Measurements from ENCODE around the gene CASP10. TPM values are rescaled to one million over a fixed set of nuclear protein-coding genes. Genes with fewer than 3 reads are reported as not detected.

Gene CASP10
- total and polyA plus RNA-seq, 2 donors (not counting 1 experiment from before 2014, with no cell fraction given) = 16.0 to 34.3 TPM

DNA sequence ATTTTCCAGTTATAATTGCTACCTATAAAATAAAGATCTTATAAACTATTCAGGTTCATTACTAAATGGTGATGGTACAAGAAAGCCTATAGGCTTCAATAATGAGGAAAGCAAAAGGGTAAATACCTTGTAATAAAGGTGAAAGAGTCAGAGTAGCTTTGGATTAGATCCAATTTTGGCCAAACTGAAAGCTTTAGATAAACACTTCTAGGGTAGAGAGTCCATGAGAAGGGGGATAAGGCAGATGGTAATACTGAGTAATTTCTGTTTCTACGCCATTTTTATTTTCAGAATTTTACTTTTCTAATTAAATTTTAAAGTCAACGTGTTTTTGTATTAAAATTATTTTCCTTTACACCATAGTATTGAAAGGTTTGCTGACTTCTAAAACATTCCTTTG, 86.8 kb downstream of the CASP10 start:
- Histone ChIP-seq H3K4me3 (ENCODE audit: control extremely low read depth in 1 of 5, extremely low read depth in 1 of 5, insufficient read depth in 1 of 5, low read depth in 2 of 5, low read length in 4 of 5) (no peak overlapping the region), H3K27ac (ENCODE audit: low read length in 2 of 2) (no peak overlapping the region), H3K36me3 (replicated peaks in 1 of 2; ENCODE audit: control extremely low read depth in 1 of 2, control insufficient read depth in 1 of 2, extremely low read depth in 1 of 2, insufficient read depth in 2 of 2, low read length in 1 of 2) (peaks cover 25 to 86% of the 10 kb centered on the region in 2 experiments), H3K4me2 (replicated peaks; ENCODE audit: low read depth, low read length, poor library complexity, severe bottlenecking) (no peak overlapping the region), H3K9ac (ENCODE audit: low read length) (no peak overlapping the region), H4K20me1 (ENCODE audit: control insufficient read depth, insufficient read depth, low read length, poor library complexity, severe bottlenecking) (peaks cover 67% of the 10 kb centered on the region), H3K27me3 (replicated peaks in 1 of 4; ENCODE audit: control extremely low read depth in 1 of 4, control insufficient read depth in 3 of 4, insufficient read depth in 4 of 4, low read length in 3 of 4) (no peaks in the 10 kb centered on the region), H3K4me1 (ENCODE audit: control insufficient read depth in 2 of 2, insufficient read depth in 2 of 2, low read length in 2 of 2) (peaks cover 5 to 6% of the 10 kb centered on the region in 2 donors), H3K9me3 (ENCODE audit: control extremely low read depth in 1 of 3, control insufficient read depth in 2 of 3, insufficient read depth in 1 of 3, low read length in 2 of 3) (no peaks in the 10 kb centered on the region), H3K79me2 (ENCODE audit: control insufficient read depth, insufficient read depth, low read length) (peaks cover 70% of the 10 kb centered on the region), H2AFZ (ENCODE audit: insufficient read depth, low read depth, low read length, poor library complexity, severe bottlenecking) (no peak overlapping the region)
- DNase-seq (no peak), ATAC-seq (ENCODE audit: low read depth) (no peak)
- Mint-ChIP-seq H3K27me3 (no peaks in the 10 kb centered on the region), H3K9me3 (ENCODE audit: insufficient read depth) (no peaks in the 10 kb centered on the region), H3K4me1 (peaks cover 44% of the 10 kb centered on the region), H3K4me3 (no peak overlapping the region), H3K27ac (no peak overlapping the region)
- WGBS (ENCODE audit: insufficient coverage) = no CpG with 5 or more reads among the region's 2 CpGs
- intact Hi-C loops (cut with micrococcal nuclease) = no loop called here
- TF ChIP-seq, protein P1, sequence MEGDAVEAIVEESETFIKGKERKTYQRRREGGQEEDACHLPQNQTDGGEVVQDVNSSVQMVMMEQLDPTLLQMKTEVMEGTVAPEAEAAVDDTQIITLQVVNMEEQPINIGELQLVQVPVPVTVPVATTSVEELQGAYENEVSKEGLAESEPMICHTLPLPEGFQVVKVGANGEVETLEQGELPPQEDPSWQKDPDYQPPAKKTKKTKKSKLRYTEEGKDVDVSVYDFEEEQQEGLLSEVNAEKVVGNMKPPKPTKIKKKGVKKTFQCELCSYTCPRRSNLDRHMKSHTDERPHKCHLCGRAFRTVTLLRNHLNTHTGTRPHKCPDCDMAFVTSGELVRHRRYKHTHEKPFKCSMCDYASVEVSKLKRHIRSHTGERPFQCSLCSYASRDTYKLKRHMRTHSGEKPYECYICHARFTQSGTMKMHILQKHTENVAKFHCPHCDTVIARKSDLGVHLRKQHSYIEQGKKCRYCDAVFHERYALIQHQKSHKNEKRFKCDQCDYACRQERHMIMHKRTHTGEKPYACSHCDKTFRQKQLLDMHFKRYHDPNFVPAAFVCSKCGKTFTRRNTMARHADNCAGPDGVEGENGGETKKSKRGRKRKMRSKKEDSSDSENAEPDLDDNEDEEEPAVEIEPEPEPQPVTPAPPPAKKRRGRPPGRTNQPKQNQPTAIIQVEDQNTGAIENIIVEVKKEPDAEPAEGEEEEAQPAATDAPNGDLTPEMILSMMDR (IDR thresholded peaks at IDR 0.05) = no peak
- POLR2A ChIA-PET = no interaction called here
- CTCF ChIA-PET = interaction anchor here (0.9 to 2.3 kb wide), 6 partner anchors 9 to 94 kb away, joined by 5 to 16 read pairs (median 6); partner anchors contain the start of genes CASP10 and CASP8

DNA sequence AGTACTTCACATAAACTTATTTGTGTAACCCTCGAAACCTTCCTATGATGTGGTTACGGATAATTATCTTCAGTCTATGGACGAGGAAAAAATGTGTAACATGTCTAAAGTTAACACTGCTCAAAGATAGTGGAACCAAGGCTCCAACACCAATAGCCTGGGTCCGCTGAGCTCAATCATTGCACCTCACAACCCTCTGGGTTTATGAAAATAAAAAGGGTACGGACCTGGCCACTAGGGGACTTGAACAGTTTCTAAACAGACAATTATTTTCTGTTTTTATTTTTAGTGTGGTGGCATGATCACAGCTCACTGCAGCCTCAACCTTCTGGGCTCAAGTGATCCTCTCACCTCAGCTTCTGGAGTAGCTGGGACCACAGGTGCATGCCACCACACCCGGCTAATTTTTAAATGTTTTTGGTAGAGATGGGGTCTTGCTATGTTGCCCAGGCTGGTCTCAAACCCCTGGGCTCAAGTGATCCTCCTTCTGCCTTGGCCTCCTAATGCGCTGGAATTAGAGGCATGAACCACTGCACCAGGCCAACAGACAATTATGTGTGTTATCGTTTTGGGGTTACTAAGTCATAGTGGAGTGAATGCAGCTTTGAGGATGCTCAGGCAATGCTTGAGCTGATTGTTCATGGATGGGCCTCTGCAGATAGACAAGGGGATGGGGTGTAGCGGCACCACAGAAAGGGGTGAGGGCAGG, 87.5 kb downstream of the CASP10 start:
- ATAC-seq (ENCODE audit: low read depth) (no peak), DNase-seq (no peak)
- Histone ChIP-seq H3K27me3 (replicated peaks in 1 of 4; ENCODE audit: control extremely low read depth in 1 of 4, control insufficient read depth in 3 of 4, insufficient read depth in 4 of 4, low read length in 3 of 4) (no peaks in the 10 kb centered on the region), H3K9me3 (ENCODE audit: control extremely low read depth in 1 of 3, control insufficient read depth in 2 of 3, insufficient read depth in 1 of 3, low read length in 2 of 3) (no peaks in the 10 kb centered on the region), H3K4me2 (replicated peaks; ENCODE audit: low read depth, low read length, poor library complexity, severe bottlenecking) (no peak overlapping the region), H4K20me1 (ENCODE audit: control insufficient read depth, insufficient read depth, low read length, poor library complexity, severe bottlenecking) (peaks cover 65% of the 10 kb centered on the region), H2AFZ (ENCODE audit: insufficient read depth, low read depth, low read length, poor library complexity, severe bottlenecking) (no peak overlapping the region), H3K4me3 (ENCODE audit: control extremely low read depth in 1 of 5, extremely low read depth in 1 of 5, insufficient read depth in 1 of 5, low read depth in 2 of 5, low read length in 4 of 5) (no peak overlapping the region), H3K36me3 (replicated peaks in 1 of 2; ENCODE audit: control extremely low read depth in 1 of 2, control insufficient read depth in 1 of 2, extremely low read depth in 1 of 2, insufficient read depth in 2 of 2, low read length in 1 of 2) (peaks cover 25 to 91% of the 10 kb centered on the region in 2 experiments), H3K4me1 (ENCODE audit: control insufficient read depth in 2 of 2, insufficient read depth in 2 of 2, low read length in 2 of 2) (peaks cover 2 to 3% of the 10 kb centered on the region in 2 donors), H3K27ac (ENCODE audit: low read length in 2 of 2) (no peak overlapping the region), H3K79me2 (ENCODE audit: control insufficient read depth, insufficient read depth, low read length) (peaks cover 67% of the 10 kb centered on the region), H3K9ac (ENCODE audit: low read length) (no peak overlapping the region)
- H3K27ac Mint-ChIP-seq = peak overlapping the region; percentile 46
- intact Hi-C loops (cut with micrococcal nuclease) = no loop called here
- 95% methylated on average over 3 of the region's 9 CpGs for WGBS (ENCODE audit: insufficient coverage)
- no peaks in the 10 kb centered on the region for H3K9me3 Mint-ChIP-seq (ENCODE audit: insufficient read depth)
- ChIA-PET CTCF (interaction anchor here (1.5 to 2.3 kb wide), 5 partner anchors 9 to 94 kb away, joined by 6 to 16 read pairs (median 7); partner anchors contain the start of genes CASP10 and CASP8), POLR2A (interaction anchor here (0.6 kb wide), 1 partner anchor 951 kb away, joined by 3 read pairs; no protein-coding TSS in a partner anchor)
- peaks cover 38% of the 10 kb centered on the region for H3K4me1 Mint-ChIP-seq
- no peak overlapping the region for H3K4me3 Mint-ChIP-seq
- no peak for TF ChIP-seq EZH2 (IDR thresholded peaks at IDR 0.05; ENCODE audit: borderline replicate concordance, insufficient read depth, low read depth, low read length, poor library complexity, severe bottlenecking)
- TF ChIP-seq, protein P1 (IDR thresholded peaks at IDR 0.05) = no peak
- no peaks in the 10 kb centered on the region for H3K27me3 Mint-ChIP-seq
